Occipital lobe (tissue), 2 donors: Measurements from ENCODE around the gene STMN1. TPM values are rescaled to one million over a fixed set of nuclear protein-coding genes. Genes with fewer than 3 reads are reported as not detected.

Experiments used
- DNase-seq: peaks from one replicate; lab custom pipeline; 2025; lab: John Stamatoyannopoulos, UW
- total RNA-seq: library from RNA; depleted of rRNA; stranded (reverse); fragments of >200 nt; gene quantifications from one replicate; pipeline ENCODE4 v1.2.3, GENCODE V29; 2014

The STMN1 gene
- total RNA-seq, 1 donor from 2014 or later: 706 TPM

GRCh38 chr1:25896266-25896665 is 10.0 kb downstream of the STMN1 start:
- DNase-seq: no peak

- peak; percentile 90 for DNase-seq
Measured at GRCh38 chr1:25895365-25895990, 10.7 kb downstream of the STMN1 start.

- no peak for DNase-seq
Measured at GRCh38 chr1:25893116-25893515, 13.1 kb downstream of the STMN1 start.

GRCh38 chr1:25891606-25892005 is 14.6 kb downstream of the STMN1 start:
- no peak for DNase-seq

- no peak for DNase-seq
Measured at GRCh38 chr1:25890239-25891034, 15.8 kb downstream of the STMN1 start.

GRCh38 chr1:25889470-25889869 is 16.7 kb downstream of the STMN1 start:
- no peak for DNase-seq

- DNase-seq: no peak
Measured at GRCh38 chr1:25888426-25888987, 17.7 kb downstream of the STMN1 start.

GRCh38 chr1:25885602-25886001 is 20.6 kb downstream of the STMN1 start:
- DNase-seq: no peak

- no peak for DNase-seq
Measured at GRCh38 chr1:25881266-25881665, 25.0 kb downstream of the STMN1 start.

- no peak for DNase-seq
Measured at GRCh38 chr1:25880518-25880917, 25.7 kb downstream of the STMN1 start.

- no peak for DNase-seq
Measured at GRCh38 chr1:25879675-25880074, 26.5 kb downstream of the STMN1 start.

- no peak for DNase-seq
Measured at GRCh38 chr1:25878690-25879089, 27.5 kb downstream of the STMN1 start.

GRCh38 chr1:25877155-25877554 is 29.1 kb downstream of the STMN1 start:
- no peak for DNase-seq

GRCh38 chr1:25876693-25877077 is 29.5 kb downstream of the STMN1 start:
- DNase-seq: no peak

- no peak for DNase-seq
Measured at GRCh38 chr1:25875856-25876692, 30.1 kb downstream of the STMN1 start.

GRCh38 chr1:25875154-25875855 is 30.9 kb downstream of the STMN1 start, which contains the start of gene PAQR7:
Gene PAQR7 (minus strand): TSS chr1:25875708. CDS start chr1:25863839, 11,869 bp downstream.
- peak; percentile 53 for DNase-seq

GRCh38 chr1:25874635-25875153 is 31.5 kb downstream of the STMN1 start:
- DNase-seq: no peak

- DNase-seq: no peak
Measured at GRCh38 chr1:25874209-25874608, 32.0 kb downstream of the STMN1 start.

GRCh38 chr1:25873120-25873519 is 33.1 kb downstream of the STMN1 start:
- no peak for DNase-seq

GRCh38 chr1:25872713-25873112 is 33.5 kb downstream of the STMN1 start:
- no peak for DNase-seq
